ENCODE measurements around the gene SLC27A2.
"Not testable (repeated sequence)": the region's sequence is repeated elsewhere in the genome, so short reads cannot be mapped to it uniquely, and the experiment has no call there.

Gene SLC27A2

GRCh38 chr15:50164458-50164857 lies 17.5 kb upstream of the SLC27A2 start:
- DNase-seq = no peak

GRCh38 chr15:50166216-50166615 lies 15.8 kb upstream of the SLC27A2 start:
- no peak for DNase-seq

GRCh38 chr15:50167110-50167509 lies 14.9 kb upstream of the SLC27A2 start:
- DNase-seq = no peak

GRCh38 chr15:50168379-50168778 lies 13.6 kb upstream of the SLC27A2 start:
- DNase-seq = no peak

GRCh38 chr15:50168783-50169411 lies 13.1 kb upstream of the SLC27A2 start:
- DNase-seq = no peak

- not testable (repeated sequence) for DNase-seq
Observed at GRCh38 chr15:50172360-50172895, 9.6 kb upstream of the SLC27A2 start.

- DNase-seq = no peak
Observed at GRCh38 chr15:50176869-50177268, 5.1 kb upstream of the SLC27A2 start.

- no peak for DNase-seq
Observed at GRCh38 chr15:50180091-50180490, 1.9 kb upstream of the SLC27A2 start.

GRCh38 chr15:50180582-50180981 lies 1.4 kb upstream of the SLC27A2 start:
- DNase-seq = no peak

GRCh38 chr15:50181201-50181968 lies 611 bp upstream of the SLC27A2 start:
- DNase-seq = no peak

GRCh38 chr15:50182219-50183013 lies 420 bp downstream of the SLC27A2 start:
- DNase-seq = peak; percentile 41

GRCh38 chr15:50183112-50183794 lies 1.3 kb downstream of the SLC27A2 start:
- DNase-seq = no peak

- DNase-seq = no peak
Observed at GRCh38 chr15:50184863-50185504, 3.0 kb downstream of the SLC27A2 start.

- DNase-seq = no peak
Observed at GRCh38 chr15:50186090-50186489, 4.1 kb downstream of the SLC27A2 start.

GRCh38 chr15:50186752-50187151 lies 4.8 kb downstream of the SLC27A2 start:
- DNase-seq = no peak

- DNase-seq = no peak
Observed at GRCh38 chr15:50187525-50187924, 5.5 kb downstream of the SLC27A2 start.

- no peak for DNase-seq
Observed at GRCh38 chr15:50187997-50188396, 6.0 kb downstream of the SLC27A2 start.

- not testable (repeated sequence) for DNase-seq
Observed at GRCh38 chr15:50188793-50189192, 6.8 kb downstream of the SLC27A2 start.

GRCh38 chr15:50189633-50190032 lies 7.6 kb downstream of the SLC27A2 start:
- no peak for DNase-seq

GRCh38 chr15:50190166-50190570 lies 8.2 kb downstream of the SLC27A2 start:
- DNase-seq = no peak

- DNase-seq = no peak
Observed at GRCh38 chr15:50190723-50191122, 8.7 kb downstream of the SLC27A2 start.

- no peak for DNase-seq
Observed at GRCh38 chr15:50192164-50192563, 10.2 kb downstream of the SLC27A2 start.
